ENCODE data around the gene VPS35L.

VPS35L gene

DNA sequence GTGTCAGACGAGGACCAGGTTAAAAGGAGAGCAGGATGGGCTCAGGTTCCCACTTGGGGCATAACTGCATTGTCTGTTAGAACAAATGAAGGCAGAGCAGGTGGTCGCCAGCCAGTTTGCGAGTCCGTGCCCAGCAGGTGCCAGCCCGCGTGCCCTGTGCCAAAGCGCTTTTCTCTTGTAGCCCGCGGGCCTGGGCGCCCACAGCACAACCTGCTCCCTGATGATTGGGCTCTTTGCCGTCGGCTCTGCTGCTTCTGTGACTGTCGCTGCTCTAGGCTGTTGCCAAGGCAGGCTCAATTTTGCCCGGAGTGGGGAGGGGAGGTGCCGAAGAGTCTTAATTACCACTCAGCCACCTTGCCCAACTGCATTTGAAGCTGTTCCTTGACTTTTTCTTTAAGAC lies 141.5 kb downstream of the VPS35L start:
- no peak for DNase-seq

DNA sequence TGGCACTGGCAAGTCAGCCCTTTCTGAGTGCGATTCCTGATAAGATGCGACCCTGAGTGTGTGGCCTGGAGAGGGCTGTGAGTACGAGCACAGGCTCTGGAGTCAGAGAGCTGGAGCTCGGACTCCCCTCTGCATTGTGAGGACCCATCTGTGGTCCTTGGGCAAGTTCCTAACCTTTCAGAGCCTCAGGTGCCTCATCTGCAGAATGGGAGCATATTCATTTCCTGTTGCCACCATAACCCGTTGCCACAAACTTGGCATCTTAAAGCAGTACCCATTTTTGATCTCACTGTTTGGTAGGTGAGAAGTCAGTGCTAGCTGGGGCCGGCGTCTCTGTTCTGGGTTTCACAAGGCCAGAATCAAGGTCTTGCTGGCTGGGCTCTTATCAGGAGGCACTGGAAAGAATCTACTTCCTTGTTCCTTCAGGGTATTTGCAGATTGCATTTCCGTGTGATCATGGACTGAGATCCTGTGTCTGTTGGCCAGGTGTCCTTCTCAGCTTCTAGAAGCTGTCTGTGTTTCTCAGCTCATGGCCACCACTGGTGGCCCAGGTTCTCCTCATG lies 142.3 kb downstream of the VPS35L start:
- no peak for DNase-seq

DNA sequence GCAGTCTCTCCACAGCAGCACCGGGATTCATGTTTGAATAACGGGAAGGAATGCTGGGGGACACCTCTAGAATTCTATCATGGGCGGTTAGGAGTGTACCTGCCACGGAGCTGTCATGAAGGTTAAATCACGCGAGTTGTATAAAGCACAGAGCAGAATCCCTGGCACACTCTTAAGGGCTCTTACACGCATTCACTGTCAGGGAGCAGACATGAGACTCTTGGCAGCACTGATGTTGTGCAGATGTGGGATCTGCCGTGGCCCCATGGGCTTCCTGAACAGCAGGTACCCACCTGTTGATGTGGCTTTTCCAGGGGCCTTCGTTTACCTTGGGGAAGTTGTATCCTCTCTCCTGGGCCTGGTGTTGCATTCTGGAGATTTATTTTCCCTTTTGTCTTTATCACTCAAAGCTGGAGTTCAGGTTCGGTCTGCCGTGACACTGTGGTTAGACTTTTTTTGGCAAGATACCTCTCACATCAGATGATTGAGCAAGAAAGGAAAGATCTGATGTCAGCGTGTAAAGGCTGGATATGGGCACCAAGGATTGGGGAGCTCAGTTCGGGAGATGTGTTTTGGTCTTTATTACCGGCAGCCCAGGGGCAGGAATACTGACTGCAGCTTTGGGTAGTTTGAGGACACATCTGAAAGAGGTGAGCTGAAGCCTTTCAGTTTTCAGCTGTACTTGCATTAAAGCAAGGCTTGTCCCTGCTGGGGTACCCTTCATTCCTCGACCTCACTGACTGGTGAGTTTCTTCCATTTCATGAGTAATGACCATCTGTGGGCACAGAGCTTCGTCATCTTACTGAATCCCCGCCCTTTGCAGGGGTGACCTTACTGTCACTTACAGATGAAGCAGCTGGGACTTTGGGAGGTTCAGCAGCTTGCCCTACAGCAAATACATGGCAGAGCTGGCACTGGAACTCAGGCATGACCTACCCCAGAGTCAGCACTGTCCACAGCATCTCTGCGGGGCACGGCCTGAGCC lies 143.3 kb downstream of the VPS35L start:
- no peak for DNase-seq

DNA sequence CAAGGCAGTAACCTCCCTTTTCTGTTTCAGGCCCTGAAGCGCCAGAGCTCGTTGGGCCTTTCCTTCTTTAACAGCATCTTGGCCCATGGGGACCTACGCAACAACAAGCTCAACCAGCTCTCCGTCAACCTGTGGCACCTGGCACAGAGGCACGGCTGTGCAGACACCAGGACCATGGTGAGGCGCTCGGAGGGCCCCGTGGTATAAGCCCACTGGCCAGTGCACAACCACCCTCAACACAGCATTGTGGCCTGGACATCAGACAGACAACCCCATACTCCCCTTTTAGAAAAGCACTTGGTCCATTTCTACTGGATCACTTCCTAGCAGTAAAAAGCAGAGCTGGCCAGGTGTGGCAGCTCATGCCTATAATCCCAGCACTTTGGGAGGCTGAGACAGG lies 144.0 kb downstream of the VPS35L start:
- DNase-seq, result no peak

DNA sequence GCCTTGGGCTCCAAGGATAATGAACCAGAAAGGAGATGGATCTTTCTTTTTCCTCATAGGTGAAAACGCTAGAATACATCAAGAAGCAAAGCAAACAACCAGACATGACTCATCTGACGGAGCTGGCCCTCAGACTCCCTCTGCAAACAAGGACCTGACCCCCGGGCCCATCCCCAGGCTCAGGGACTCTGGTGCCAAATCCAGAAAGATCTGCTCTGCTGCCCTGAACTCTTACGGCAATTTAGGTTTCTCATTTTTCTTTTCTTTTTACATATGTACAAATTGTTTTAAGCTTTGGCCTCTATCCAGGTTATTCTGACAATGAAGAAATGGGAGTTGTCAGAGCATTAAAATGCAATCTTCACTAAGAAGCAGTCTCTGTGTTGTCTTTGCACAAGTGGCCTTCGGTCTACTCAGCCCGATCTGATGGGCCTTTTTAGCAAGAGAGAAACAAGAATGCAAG lies 144.8 kb downstream of the VPS35L start:
- no peak for DNase-seq

DNA sequence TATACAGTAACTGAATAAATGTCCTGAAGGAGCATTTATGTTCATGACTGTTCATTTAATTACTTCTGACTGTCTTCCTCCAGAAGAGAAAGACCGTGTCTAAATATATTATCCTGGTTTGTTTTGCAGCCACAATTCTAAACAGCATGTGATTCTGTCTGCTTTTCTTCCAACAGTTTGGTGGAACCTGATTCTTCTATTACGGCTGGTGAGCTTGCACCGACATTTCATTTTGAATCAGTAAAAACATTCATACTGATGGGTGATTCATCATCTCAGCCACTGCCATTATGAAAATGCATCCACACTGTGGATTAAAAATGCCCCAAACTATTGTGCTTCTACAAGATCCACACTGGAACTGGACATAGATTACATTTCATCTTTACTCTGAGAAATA lies 145.6 kb downstream of the VPS35L start:
- no peak for DNase-seq

DNA sequence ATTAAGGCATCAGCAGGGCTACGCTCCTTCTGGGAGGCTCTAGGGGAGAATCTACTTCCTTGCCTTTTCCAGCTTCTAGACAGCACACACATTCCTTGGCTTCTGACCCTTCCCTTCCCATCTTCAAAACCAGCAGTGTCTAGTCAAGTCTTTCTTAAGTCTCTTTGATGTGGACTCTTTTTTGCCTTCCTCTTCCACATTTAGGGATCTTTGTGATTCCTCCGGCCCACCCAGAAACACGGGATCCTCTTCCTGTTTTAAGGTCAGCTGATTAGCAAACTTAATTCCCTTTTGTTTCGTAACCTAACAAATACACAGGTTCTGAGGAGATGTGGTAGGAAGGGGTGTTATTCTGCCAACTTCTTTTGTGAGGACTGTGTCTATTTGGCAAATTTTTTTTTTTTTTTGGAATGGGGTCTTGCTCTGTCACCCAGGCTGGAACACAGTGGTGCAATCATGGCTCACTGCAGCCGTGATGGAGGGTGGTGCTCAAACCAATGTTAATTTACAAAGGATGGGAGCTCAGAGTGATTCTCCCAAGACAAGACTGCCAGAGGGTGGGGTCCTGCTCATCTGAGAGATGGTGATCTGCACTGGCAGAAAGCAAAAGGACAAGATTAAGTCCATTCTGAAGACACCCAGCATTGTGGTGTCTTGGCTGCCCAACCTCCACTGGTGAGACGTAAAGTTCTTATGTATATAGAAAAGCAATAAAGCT lies 147.8 kb downstream of the VPS35L start:
- no peak for DNase-seq

DNA sequence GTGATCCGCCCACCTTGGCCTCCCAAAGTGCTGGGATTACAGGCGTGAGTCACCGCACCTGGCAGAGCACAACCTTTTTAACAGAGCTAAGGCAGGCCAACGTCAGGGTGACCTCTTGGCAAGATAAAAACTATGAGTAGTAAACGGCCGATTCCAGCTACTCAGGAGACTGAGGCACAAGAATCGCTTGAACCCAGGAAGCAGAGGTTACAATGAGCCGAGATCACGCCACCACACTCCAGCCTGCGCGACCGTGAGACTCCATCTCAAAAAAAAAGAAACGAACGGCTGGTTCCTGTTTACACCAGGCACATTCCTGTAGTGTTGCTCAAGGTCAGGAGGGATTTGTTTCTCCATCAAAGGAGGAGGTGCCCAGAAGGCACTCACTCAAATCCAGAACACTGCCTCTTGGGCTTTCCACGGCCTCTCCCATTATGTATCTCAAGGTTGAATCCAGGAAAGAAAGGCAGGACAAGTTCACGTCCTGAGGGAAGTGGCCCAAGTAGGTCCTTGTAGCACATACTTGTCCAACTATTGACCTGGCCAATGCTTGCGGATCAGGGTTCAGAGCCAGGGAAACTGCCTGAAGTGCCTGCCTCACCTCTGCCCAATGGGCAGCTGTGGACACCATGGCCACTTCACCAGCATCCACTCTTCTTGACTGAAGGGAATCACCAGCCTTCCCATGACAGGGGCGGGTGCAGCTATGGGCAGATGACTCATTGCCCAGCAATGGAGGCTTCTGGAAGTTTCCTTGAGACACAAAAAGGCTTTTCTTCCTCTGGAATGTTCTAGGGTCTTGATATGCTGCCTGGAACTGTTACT lies 149.0 kb downstream of the VPS35L start:
- no peak for DNase-seq

DNA sequence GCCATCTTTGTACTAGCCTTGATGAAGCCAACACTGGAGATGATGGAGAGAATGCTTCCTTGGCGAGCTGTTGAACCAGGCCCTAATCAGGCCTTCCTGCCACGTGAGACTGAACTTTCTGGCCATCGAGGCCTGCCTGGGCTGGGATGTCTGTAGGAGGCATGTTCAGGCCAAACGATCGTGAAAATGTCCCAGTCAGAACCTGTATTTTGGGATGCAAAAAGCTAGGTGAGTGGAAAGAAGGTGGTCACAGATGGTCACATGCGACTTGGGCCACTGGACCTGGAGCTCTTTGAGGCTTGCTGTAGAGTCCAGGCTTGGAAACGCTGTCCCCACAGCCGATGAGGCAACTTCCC lies 149.6 kb downstream of the VPS35L start:
- no peak for DNase-seq

DNA sequence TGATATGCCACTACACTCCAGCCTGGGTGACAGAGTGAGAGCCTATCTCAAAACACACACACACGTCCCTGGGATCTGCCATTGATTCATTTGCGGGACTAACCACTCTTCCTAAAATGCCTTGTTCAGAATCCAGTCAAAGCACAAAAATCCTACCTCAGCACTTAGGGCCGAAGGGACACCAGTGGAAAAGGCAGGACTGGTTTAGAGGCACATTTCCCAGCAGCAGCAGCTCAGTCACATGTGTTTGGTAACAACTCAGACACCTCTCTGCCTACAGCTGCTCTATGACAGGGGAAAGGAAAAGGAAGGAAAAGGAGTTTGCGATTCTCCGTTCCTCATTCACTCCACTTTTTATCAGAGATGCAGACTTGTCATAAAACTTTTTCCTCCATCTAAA lies 150.3 kb downstream of the VPS35L start:
- no peak for DNase-seq

DNA sequence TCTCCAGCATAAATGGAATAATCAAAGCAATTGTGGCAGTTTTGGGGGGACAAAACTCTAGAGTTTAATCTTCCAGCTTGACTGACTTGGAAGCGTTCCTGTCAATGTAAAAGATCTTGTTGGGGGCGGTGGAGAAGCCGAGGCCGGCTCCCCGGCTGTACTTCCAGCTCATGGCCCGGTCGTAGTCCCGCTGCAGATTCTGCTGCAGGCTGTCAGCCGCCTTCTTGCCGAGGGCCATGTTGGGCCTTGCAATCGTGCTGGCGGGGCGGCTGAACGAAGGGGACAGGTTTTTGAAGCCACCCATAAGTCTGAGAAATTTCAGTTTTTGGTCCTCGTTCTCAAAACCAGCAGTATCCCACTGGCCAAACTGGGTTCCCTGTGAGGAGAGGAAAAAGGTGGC lies 151.3 kb downstream of the VPS35L start:
- no peak for DNase-seq

DNA sequence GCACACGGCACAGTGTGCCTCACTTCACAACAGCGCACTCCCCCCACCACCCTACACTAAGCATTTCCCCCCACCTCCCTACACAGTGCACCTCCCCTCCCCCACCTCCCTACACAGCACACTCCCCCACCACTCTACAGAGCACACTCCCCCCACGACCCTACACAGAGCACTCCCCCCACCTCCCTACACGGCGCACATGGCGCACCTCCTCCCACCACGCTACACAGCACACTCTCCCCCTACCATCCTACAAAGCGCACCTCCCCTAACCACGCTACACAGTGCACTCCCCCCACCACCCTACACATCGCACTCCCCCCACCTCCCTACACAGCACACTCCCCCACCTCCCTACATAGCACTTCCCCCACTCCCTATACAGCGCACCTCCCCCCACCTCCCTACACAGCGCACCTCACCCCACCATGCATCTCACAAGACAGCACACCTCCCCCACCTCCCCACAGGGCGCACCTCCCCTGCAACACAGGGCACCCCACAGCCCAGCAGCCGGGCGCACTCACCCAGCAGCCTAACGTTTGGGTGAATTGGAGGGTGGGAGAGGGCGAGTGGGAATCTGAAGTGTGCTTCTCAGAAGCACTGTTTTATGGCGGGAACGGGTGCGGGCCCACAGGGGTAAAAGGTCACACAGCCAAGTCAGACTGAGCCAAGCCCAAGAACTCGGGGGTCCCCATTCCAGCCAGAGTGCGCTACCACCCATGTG lies 152.2 kb downstream of the VPS35L start:
- no peak for DNase-seq

DNA sequence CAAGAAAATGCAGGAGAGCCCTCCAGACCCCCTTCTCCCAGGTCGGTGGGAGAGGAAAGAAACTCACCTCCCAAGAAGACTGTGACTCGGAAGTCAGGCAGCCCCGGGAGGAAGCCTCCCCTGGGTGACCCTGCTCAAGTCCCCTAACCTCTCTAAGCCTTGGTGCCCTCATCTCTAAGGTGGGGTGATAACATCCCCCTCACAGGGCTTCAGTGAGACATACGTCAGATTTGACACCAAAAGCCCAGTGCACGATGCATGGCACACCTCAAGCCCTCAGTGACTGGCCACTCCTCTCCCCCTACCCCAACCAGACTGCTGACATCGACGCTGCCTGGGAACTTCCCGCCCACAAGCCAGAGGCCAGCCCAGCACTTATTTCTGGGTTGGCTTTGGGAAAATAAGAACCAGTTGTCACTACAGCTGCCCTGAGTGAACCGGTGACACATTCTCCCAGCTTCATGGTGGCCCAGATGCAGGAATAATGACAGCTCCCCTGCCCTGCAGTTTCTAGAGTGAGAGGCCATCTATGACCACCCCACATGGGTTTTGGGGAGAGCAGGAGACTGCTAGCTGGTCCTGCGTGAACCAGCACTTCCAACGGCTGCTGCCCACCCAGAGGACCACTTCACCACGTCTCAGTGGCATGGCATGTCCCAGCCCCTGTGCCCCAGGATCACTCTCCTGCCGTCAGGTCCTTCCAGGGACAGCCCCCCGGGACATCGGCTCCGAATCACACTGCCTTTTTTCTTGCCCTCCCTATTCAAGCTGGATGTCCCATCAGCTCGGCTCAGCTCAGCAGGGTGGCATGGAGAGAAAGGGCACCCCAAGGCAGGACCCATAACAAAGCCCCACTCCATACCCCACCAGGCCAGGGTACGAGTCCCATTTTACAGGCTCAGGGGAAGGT lies 153.0 kb downstream of the VPS35L start:
- DNase-seq, result no peak

DNA sequence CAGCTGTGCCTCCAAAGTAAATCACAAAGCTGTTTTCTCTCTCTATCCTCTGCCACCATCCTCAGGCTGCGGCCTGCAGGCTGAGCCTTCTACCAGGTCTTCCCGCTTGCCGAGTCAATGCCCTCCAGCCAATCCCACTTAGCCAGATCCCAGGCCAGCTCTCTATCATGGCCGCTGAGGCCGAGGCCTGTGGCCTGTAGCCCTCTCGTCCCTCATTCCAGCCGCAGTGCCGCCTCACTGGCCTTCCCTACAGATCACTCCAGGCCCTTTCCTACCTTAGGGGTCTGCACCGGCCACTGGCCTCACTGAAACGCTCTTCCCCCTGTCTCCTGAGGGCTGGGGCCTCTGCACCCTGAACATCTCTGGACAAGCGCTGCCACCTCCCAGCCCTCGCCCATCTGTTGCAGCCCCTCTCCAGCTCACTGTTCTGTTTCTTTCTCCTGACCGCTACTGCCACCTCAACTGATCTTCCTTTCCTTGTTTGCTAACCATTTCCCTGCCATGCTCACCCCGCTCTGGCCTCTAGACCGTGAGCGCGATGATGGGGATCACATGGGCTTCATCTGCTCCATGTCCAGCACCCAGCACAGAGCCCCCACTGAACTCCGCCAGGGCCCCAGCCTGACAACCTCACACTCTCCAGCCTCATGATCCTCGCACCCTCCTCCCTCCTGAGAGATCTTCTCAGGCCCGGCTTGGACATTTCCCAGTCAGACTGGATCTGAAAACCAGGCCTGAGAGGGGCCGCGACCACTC lies 154.1 kb downstream of the VPS35L start:
- no peak for DNase-seq

DNA sequence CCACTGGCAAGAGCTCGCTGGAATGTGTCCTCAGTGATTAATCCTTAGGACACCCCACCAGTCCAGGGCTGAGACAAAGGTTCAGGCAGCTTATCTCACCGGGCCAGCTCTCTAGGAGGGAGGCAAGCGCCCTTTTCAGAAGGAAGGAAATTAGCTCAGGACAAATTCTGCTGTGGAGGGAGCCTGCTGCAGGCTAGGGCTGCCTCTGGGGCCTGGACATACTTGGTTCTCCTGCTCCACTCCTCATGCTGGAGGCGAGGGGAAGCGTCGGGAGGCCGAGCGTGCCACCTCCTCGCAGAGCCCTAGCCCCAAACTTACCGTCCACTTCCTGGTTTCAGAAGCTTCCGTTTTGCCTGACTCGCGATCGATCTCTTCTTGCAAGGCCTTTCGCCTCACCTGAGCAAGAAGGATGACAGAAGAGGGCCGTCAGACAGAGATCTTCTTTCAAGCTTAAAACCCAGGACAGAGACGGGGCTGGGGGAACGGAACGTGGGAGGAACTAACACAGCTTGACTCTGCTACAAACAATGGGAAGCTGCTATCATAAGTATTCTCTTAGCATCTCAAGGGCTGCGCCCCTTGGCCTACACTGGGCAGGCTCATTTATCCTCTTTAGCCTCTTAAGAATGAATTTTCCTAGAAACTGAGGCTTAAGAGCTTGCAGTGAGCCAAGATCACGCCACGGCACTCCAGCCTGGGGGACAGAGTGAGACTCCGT lies 154.8 kb downstream of the VPS35L start:
- DNase-seq, result no peak

DNA sequence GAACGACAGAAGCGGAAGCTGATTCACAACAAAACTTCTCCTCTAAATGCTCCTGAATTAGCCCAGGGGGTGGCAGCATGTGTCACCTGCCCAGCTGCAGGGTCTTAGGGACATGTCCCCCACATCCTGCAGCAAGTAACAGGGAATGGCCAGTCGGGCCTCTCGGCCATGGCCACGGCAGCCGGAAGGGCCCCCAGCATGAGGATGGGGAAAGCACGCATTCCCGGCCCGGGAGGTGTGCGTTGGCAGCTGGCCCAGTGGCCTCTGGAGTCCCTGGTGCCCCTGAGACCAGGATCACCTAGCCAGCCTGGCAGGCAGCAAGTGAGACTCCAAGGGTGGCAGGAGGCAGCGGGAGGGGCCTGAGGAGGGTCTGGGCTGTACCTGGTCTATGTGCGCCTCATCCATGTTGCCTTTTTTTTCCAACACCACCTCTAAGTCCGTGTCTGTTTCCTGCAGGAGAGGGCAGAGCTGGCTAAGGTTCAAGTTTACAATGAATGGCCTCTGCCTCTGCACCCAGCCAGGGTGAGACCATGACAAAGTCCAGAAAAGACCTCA lies 155.6 kb downstream of the VPS35L start:
- no peak for DNase-seq

DNA sequence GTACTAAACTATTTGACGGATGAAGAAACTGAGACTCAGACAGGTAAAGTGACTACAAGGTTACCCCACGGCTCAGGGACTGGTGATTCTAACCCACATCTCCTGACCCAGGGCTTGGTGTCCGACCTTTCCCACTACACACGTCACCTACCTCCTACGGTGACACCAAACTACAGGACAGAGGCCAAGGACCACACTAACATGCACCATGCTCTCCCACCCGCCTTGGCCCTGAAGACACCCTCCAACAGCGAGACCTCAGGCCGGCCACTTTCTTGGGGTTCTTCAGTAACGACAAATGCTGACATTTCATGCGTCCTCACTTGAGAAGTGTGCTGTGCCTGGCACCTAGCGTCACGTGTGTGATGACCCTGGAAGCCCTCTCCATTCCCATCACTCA lies 156.1 kb downstream of the VPS35L start:
- DNase-seq, result no peak

DNA sequence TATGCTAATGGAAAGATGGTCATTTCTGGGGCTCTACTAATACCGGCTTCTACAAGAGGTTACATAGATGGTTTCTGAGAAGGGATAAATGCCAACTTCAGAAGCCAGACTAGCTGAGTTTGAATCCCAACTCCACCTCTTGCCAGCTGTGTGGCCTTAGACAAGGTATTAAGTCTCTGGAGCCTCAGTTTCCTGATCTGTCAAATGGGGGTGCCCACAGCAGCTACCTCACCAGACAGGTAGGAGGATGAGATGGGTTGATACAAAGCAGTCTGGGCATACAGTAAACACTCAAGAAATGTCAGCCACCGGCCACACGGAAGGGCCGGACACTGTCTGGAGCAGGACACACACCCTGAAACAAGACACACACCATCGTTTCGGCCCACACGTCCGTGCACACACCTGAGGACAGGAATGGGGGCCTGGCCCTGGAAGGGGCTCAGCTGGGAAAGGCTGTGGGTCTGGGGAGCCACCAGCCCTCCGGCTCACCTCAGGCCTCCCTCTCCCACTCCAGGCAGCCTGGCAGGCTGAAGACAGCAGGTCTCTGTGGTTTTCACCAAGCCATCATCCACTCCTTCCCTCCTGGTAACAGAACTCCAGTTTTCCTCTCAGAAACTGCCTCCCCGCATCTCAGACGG lies 157.0 kb downstream of the VPS35L start:
- DNase-seq, result no peak

DNA sequence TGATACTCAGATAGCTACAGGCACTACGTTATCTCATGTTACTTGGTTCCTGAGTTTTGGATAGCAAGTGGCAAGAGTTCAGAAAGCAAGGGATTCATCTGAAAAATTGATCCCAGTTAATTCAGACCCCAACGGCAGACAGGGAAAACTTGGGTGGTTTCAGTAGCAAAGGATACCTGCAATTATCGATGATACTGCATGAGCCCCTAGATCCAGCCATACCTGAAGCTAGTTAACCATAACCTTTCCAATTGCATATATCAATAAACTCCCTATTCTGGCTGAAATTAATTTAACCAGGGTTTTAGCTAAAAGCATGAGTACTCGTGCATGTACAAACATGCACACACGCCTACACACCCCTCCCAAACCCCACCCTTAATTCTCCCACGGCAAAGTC lies 158.2 kb downstream of the VPS35L start:
- no peak for DNase-seq

Measured in activated T-cell treated with anti-CD3 and anti-CD28 coated beads for 4 hours (primary cell).